Dermis microvascular lymphatic vessel endothelial cell (primary cell): ENCODE measurements around the gene NSD2. TPM values are rescaled to one million over a fixed set of nuclear protein-coding genes. Genes with fewer than 3 reads are reported as not detected.
A peak's percentile ranks its signal among the peaks of the same experiment; 100 is the strongest.
"Not testable (repeated sequence)": the region's sequence is repeated elsewhere in the genome, so short reads cannot be mapped to it uniquely, and the experiment has no call there.

Experiments
- DNase-seq, 2 donors: peaks; one replicate each; pipeline versions ENCODE4 v3.0.0 to v3.0.0-alpha.2; 2010; ENCODE audit warnings: low read depth in 2 of 2
- total RNA-seq: library from RNA; depleted of rRNA; stranded (reverse); fragments of >200 nt; gene quantifications from 2 replicates; pipeline ENCODE4 v1.2.1, GENCODE V29; 2014

Gene NSD2
- total RNA-seq, 1 donor from 2014 or later = 39.8 TPM

DNA sequence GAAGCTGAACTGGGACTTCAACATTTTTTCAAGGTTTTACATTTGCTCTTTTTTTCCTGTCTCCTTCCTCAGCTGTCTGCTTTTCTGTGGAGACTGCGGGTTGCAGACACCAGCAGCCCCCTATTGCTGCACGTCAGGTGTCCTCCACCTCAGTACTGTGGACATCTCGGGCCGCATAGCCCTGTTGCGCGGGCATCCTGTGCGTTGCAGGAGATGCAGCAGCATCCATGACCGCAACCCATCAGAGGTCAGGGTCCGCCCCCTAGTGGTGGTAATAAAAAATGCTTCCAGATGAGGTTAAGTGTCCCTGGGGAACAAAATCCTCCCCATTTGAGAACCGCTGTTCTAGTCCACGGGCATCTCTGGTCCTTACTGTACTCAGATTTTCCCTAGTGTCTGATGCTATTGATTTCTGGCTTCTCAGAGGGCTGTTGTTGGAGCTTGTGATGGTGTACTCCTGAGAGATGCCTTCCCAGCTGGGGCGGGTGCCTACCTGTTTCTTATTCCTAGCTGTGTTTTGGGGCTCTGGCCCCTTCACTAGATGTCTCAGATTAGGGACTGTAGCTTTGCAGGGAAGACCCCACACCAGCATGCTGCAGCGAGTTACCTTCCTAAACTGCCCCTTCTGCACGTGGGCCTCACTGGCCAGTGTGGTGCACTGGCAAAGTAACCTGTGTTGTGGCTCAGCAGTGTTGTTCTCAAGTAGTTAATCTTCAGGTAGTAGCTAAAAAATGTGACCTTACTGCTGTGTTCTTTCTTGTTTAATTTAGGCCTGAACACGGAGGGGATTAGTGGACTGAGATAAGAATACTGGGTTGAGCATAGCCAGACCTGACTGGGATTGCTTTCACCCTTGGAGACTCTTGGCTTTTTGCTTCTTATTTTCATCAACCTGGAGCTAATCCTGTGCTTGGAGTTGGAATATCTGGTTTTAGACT lies 28.2 kb downstream of the NSD2 start:
- DNase-seq = peak; percentile 58 to 81

DNA sequence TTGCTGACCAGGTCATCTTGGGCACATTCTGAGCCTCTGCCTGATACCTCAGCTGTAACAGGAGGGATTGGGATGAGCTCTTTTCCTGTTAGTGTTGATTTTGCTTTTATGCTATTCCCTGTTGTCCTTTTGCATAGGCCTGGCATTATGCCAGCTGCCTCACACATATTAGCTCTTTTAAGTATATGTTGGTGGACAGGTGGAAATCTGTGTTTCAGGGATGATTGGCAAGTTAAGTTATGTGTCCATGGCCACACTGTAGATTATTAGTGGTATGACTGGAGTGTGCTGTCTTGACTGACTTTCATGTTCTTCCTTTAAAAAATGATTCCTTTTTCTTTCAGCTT lies 28.9 kb downstream of the NSD2 start:
- no peak for DNase-seq

GRCh38 chr4:1900624-1901023 lies 29.4 kb downstream of the NSD2 start:
- DNase-seq = no peak

GRCh38 chr4:1901127-1901526 lies 29.9 kb downstream of the NSD2 start:
- DNase-seq = no peak

- DNase-seq = no peak
These were observed 31.1 kb downstream of the NSD2 start for GRCh38 chr4:1902243-1902642.

DNA sequence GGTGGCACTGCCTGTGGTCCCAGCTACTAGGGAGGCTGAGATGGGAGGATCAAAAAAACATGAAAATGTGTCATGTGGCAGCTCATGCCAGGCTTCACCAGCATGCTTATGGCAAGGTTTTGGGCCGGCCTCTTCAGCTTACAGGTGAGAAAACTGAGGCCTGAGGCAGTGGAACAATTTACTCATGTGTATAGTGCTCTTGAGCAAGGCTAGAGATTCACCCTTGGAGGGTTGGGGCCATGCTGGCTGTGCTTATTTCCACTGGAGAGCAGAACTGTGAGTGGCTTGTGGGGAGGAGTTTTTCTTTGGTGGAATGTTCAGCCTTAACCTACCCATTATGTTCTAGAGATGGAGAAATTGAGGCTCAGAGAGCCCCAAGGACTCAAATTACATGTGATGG lies 31.8 kb downstream of the NSD2 start:
- no peak for DNase-seq

DNA sequence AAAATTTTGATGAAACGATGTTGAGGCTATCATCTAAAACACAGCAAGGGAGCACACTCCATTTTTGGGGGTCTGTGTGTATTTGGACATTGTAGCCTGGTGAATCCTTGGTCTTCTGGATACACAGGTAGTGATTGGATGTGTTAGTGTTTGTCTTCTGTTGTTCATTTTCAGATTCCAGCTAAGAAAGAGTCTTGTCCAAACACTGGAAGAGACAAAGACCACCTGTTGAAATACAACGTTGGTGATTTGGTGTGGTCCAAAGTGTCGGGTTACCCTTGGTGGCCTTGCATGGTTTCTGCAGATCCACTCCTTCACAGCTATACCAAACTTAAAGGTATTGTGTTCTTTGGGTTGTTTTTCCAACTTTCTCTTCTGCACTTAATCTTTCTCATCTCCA lies 32.8 kb downstream of the NSD2 start:
- no peak for DNase-seq

GRCh38 chr4:1907848-1908525 lies 36.8 kb downstream of the NSD2 start:
- DNase-seq = no peak

DNA sequence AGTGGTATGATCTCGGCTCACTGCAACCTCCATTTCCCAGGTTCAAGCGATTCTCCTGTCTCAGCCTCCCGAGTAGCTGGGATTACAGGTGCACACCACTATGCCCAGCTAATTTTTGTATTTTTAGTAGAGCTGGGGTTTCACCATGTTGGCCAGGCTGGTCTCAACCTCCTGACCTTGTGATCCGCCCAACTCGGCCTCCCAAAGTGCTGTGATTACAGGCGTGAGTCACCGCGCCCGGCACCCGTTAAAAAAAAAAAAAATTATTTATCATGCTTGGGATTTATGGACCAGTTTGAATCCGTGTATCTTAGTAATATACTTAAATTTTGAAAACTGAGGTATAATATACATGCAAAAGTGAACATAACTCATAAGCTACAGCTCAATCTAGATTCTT lies 38.5 kb downstream of the NSD2 start:
- DNase-seq = not testable (repeated sequence)

GRCh38 chr4:1910643-1911042 lies 39.5 kb downstream of the NSD2 start:
- peak; percentile 34 to 67 for DNase-seq

- not testable (repeated sequence) for DNase-seq
These were observed 40.1 kb downstream of the NSD2 start for GRCh38 chr4:1911316-1911715.

- no peak for DNase-seq
These were observed 51.6 kb downstream of the NSD2 start for GRCh38 chr4:1922821-1923220.

DNA sequence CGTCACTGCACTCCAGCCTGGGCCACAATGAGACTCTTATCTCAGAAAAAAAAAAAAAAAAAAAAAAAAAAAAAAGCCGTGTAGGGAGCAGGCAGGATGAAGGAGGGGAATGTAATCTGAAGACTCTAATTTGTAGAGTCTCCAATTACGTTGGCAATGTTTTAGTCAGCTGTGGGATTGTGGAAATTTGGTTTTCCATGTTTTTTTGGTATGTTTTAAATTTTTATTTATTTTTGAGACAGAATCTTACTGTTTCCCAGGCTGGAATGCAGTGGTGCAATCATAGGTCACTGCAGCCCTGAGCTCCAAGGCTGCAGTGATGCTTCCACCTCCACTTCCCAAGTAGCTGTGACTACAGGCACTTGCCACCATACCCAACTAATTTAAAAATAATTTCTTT lies 56.5 kb downstream of the NSD2 start:
- DNase-seq = no peak

- no peak for DNase-seq
These were observed 57.4 kb downstream of the NSD2 start for GRCh38 chr4:1928356-1929239.

GRCh38 chr4:1932736-1933135 lies 61.5 kb downstream of the NSD2 start:
- no peak for DNase-seq

DNA sequence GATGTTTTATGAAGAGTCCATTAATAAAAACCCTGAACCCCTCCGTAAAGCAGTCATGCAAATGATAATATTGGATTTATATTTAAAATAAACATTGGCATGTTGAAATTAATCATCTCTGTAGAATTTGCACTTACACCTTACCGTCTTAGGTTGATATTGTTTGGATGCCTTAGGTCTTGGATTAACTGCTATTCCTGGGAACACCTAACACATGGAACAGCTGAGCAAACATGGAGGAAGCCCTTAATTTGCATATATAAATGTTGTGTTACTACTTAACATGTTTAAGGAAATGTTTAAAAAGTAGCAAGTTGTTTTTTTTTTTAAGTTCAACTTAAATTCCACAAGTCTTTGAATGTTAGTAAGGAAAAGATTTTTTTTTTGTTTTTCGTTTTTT lies 62.5 kb downstream of the NSD2 start:
- no peak for DNase-seq

- no peak for DNase-seq
These were observed 66.4 kb downstream of the NSD2 start for GRCh38 chr4:1937550-1937949.

DNA sequence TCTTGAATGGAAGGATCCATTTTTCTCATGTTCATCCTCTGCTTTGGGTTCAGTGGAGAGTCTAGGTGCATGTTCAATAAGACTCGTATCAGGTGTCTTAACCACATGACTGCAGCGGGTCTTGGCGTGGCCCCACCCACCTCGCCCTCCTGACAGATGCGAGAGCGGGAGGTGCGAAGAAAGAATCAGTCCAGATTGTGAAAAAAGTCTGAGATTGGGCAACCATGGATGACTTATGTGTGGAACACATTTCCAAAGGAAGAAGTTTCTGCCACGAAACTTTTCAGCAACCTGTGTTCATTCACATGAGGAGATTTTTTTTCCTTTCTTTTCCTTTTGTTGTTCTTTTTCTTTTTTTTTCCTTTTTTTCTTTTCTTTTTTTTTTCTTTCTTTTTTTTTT lies 66.8 kb downstream of the NSD2 start:
- no peak for DNase-seq

DNA sequence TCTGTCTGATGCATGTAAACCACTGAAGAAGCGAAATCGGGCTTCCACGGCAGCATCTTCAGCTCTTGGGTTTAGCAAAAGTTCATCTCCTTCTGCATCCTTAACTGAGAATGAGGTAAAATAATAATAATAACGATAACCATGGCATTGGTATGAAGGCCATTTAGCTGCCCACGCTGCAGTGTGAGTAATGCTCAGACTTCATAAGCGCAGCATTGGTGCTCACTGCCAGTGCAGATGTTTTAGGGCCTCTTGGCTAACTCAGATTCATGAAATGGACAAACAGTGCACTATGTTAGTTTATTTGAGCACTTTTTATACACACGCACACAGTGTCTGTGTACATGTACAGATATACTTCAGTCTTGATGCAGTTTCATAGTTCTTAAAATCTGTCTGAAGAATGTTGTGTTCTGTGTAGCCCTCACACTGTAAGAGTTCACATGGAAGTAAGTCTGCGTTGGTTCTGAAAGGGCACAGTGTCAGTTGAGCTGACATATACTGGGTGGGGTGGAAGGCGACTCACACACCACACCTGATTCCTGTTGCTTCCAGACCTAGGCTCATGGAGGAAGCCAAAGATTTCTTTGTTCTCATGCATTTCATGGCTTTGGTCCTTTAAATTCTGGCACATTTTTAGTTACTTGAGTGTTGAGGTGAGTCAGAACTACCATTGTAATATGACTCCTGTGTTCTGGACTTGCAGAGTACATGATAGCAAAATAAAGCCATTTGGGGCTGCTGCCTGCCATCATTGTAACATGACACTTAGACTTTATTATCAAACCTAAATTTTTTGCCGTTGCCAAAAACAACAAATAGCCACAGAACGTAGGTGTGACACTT lies 68.7 kb downstream of the NSD2 start:
- peak; percentile 61 to 91 for DNase-seq

- DNase-seq = peak in 1 of 2 donors; percentile 20
These were observed 69.4 kb downstream of the NSD2 start for GRCh38 chr4:1940566-1940965.

DNA sequence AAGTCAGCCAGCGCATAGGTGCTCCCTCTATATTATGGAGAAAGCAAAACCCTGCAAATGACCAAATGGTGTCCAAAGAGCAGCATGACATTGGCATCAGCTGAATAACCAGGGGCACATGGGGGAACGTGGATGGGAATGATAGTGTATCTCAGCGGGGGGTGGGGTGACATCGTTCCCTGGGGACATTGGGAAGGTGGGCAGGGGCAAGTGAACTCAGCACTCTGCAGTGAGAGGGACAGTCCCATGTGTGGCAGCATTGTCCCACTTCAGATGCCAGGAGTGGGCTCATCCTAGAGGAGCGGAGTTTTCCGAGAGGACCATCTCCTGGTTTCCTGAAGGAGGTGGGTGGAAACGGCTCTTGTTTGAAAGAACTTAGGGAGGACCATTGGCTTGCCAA lies 72.7 kb downstream of the NSD2 start:
- no peak for DNase-seq
